PFSK-1 (cell line): Measurements from ENCODE around the gene STX18.

Experiments
- FOXP2 ChIP-seq: optimal IDR thresholded peaks from 2 replicates; pipeline ENCODE3; 2011; ENCODE audit warnings: borderline replicate concordance, control low read depth, inconsistent platforms; ENCODE audit not compliant: insufficient read depth; ENCODE audit errors: extremely low read length, extremely low read depth
- POLR2AphosphoS5 ChIP-seq: IDR thresholded peaks from 2 replicates; pipeline ENCODE4 v1.6.1; 2012; ENCODE audit warnings: low read depth, mild to moderate bottlenecking, control low read depth, low read length, moderate library complexity
- SIN3A ChIP-seq: IDR thresholded peaks from 2 replicates; pipeline ENCODE4 v1.6.1; 2012; ENCODE audit warnings: mild to moderate bottlenecking, low read length, moderate library complexity, borderline replicate concordance; ENCODE audit not compliant: insufficient read depth
- TAF1 ChIP-seq: IDR thresholded peaks from 2 replicates; pipeline ENCODE4 v1.6.1; 2012; ENCODE audit warnings: low read length, control low read depth, borderline replicate concordance; ENCODE audit not compliant: insufficient read depth
- TF ChIP-seq, protein P1 (sequence below), 2 experiments: IDR thresholded peaks; 2 replicates each; pipeline versions ENCODE4 v1.6.1 to v1.8.0; 2011 to 2012; ENCODE audit warnings: low read depth in 2 of 2, low read length in 2 of 2, control low read depth in 1 of 2, inconsistent platforms in 1 of 2, mild to moderate bottlenecking in 1 of 2, moderate library complexity in 1 of 2; ENCODE audit not compliant: insufficient read depth in 1 of 2

STX18 gene

DNA sequence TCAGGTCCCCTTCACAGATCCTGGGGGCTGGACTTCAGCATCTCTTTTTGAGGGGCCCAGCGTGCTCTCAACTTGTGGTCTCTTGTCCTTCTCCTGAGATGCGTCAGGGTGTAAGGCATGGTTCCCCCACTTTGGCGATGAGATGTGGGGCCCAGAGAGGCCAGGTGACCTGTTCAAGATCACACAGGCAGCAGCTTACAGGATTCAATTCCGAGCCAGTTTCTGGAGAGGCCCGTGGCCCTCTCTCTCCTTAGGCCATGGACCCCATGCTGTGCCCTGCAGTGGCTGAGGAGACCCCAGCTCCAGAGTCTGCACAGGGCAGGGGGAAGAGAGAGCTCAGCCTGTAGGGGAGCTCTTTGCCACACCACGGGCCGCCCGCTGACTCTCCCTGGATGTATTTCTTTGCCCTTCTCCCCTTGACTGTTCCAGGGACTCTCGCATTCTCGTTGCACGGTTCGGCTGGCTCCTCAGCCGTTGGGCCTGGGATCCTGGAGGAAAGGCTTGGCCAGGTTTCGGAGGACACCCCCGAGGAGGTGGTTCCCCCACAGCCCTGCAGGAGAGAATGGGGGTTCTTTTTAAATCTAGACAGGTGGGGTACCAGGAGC is 136.4 kb downstream of the STX18 start:
- TF ChIP-seq, protein P1, sequence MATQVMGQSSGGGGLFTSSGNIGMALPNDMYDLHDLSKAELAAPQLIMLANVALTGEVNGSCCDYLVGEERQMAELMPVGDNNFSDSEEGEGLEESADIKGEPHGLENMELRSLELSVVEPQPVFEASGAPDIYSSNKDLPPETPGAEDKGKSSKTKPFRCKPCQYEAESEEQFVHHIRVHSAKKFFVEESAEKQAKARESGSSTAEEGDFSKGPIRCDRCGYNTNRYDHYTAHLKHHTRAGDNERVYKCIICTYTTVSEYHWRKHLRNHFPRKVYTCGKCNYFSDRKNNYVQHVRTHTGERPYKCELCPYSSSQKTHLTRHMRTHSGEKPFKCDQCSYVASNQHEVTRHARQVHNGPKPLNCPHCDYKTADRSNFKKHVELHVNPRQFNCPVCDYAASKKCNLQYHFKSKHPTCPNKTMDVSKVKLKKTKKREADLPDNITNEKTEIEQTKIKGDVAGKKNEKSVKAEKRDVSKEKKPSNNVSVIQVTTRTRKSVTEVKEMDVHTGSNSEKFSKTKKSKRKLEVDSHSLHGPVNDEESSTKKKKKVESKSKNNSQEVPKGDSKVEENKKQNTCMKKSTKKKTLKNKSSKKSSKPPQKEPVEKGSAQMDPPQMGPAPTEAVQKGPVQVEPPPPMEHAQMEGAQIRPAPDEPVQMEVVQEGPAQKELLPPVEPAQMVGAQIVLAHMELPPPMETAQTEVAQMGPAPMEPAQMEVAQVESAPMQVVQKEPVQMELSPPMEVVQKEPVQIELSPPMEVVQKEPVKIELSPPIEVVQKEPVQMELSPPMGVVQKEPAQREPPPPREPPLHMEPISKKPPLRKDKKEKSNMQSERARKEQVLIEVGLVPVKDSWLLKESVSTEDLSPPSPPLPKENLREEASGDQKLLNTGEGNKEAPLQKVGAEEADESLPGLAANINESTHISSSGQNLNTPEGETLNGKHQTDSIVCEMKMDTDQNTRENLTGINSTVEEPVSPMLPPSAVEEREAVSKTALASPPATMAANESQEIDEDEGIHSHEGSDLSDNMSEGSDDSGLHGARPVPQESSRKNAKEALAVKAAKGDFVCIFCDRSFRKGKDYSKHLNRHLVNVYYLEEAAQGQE (IDR thresholded peaks at IDR 0.05; ENCODE audit: insufficient read depth in 1 of 2, low read depth in 2 of 2, low read length in 2 of 2) = no peak
- TF ChIP-seq FOXP2 (no peak), POLR2AphosphoS5 (no peak), SIN3A (no peak), TAF1 (no peak)

DNA sequence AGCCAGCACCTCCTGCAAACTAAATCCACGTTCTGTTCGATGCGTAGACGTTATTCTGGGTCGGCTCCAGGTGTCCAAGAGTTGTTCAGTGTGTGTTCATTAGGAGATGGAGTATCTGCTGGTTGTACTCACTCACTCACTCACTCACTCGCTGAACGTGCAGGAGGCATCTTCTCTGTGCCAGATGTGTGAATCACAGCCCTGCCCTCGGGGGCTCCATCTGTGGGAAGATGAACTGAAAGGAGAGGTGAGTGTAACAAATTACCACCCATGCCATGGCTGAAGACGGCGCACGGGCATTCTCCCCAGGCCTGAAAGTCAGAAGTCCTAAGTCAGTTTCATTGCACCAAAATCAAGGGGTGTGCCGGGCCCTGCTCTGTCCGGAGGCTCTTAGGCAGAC is 138.9 kb downstream of the STX18 start:
- TF ChIP-seq FOXP2 (no peak), SIN3A (no peak), POLR2AphosphoS5 (no peak), TAF1 (no peak)
- TF ChIP-seq, protein P1 (IDR thresholded peaks at IDR 0.05; ENCODE audit: insufficient read depth in 1 of 2, low read depth in 2 of 2, low read length in 2 of 2) = no peak

- TF ChIP-seq, protein P1 (IDR thresholded peaks at IDR 0.05; ENCODE audit: insufficient read depth in 1 of 2, low read depth in 2 of 2, low read length in 2 of 2) = no peak
- no peak for TF ChIP-seq SIN3A
- TF ChIP-seq TAF1 = no peak
- TF ChIP-seq FOXP2 = no peak
- TF ChIP-seq POLR2AphosphoS5 = no peak
These were observed 140.8 kb downstream of the STX18 start for GRCh38 chr4:4401036-4401435.

- TF ChIP-seq SIN3A = no peak
- no peak for TF ChIP-seq POLR2AphosphoS5
- no peak for TF ChIP-seq TAF1
These were observed 143.4 kb downstream of the STX18 start for GRCh38 chr4:4398430-4398829.

DNA sequence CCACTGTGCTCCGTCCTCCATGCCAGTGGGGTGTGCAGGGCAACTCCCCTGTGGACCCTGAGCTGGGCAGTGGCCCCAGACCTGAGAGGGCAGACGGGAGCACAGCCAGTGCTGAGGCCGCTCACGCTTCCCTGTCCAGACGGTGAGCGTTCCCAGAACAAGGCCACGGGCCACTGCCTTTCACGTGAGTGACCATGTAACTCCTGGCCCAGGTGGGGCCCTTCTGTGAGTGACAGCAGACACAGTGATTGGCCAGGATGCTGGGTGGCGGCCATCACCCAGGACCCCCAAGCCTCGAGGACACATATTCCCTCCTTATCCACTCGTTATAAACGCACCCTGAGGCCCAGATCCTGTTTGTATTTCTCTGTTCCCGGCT is 144.4 kb downstream of the STX18 start:
- TF ChIP-seq POLR2AphosphoS5 = no peak
- TF ChIP-seq FOXP2 = no peak

DNA sequence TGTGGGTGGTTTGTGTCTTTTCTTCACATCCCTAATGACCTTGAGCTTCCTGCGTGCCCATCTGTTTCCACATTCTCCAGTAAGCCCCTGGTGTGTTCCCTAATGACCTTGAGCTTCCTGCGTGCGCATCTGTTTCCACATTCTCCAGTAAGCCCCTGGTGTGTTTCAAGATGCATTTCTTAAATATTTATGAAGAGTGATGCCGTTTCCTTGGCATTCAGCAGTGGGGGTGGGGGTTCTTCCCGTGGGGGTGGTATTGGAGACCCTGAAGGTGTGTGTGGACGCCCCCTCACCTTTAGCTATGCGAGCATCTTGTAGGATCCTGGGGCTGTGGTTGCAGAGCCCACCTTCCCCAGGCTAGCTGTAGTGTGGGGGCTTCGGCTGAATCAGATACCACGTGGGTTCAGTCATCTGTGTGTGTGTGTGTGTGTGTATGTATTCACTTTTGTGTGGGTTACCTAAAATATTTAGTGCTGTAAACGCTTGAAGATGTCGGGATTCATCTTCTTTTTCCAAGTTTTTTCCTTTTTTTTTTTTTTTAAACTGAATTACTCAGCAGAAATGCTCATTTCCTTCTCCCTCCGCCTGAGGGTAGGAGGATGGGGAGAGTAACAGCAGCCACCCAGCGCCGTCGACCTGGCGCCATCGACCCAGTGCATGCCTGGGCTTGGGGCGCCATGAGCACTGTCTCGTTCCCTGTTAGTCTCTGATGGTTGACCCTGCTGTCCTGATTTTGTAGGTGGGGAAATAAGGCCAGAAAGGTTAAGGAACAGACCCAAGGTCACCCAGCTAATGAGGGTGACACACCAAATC is 145.0 kb downstream of the STX18 start:
- TF ChIP-seq TAF1 = no peak
- no peak for TF ChIP-seq FOXP2
- no peak for TF ChIP-seq SIN3A
- no peak for TF ChIP-seq POLR2AphosphoS5
- TF ChIP-seq, protein P1 (IDR thresholded peaks at IDR 0.05; ENCODE audit: insufficient read depth in 1 of 2, low read depth in 2 of 2, low read length in 2 of 2) = no peak
